Stimulated activated CD8-positive, alpha-beta memory T cell treated with anti-CD3 and anti-CD28 coated beads, Interleukin-15, amount 100 ng/mL, for 1 hour (primary cell): ENCODE measurements around the gene OXA1L.
"Not testable (repeated sequence)": the region's sequence is repeated elsewhere in the genome, so short reads cannot be mapped to it uniquely, and the experiment has no call there.

Experiments used
- DNase-seq: peaks from one replicate; pipeline ENCODE4 v3.0.0-alpha.2; 2020; ENCODE audit warnings: low read depth

OXA1L gene

GRCh38 chr14:22769369-22769768 lies 2.9 kb downstream of the OXA1L start:
- no peak for DNase-seq

GRCh38 chr14:22770481-22771187 lies 4.1 kb downstream of the OXA1L start:
- DNase-seq, result no peak

GRCh38 chr14:22772725-22773124 lies 6.2 kb downstream of the OXA1L start:
- no peak for DNase-seq

GRCh38 chr14:22773162-22774010 lies 6.9 kb downstream of the OXA1L start:
- DNase-seq, result no peak

GRCh38 chr14:22774011-22774706 lies 7.7 kb downstream of the OXA1L start:
- DNase-seq, result no peak

- no peak for DNase-seq
Observed at GRCh38 chr14:22776215-22776614, 9.7 kb downstream of the OXA1L start.

GRCh38 chr14:22776849-22777248 lies 10.4 kb downstream of the OXA1L start:
- not testable (repeated sequence) for DNase-seq

GRCh38 chr14:22778084-22778483 lies 11.6 kb downstream of the OXA1L start:
- DNase-seq, result no peak

GRCh38 chr14:22780105-22780679 lies 13.7 kb downstream of the OXA1L start:
- no peak for DNase-seq

GRCh38 chr14:22780941-22781300 lies 14.4 kb downstream of the OXA1L start:
- DNase-seq, result no peak

- no peak for DNase-seq
Observed at GRCh38 chr14:22781301-22781991, 15.0 kb downstream of the OXA1L start.

GRCh38 chr14:22786685-22787084 lies 20.2 kb downstream of the OXA1L start:
- no peak for DNase-seq

- no peak for DNase-seq
Observed at GRCh38 chr14:22791301-22791700, 24.8 kb downstream of the OXA1L start.

- DNase-seq, result no peak
Observed at GRCh38 chr14:22792158-22792557, 25.7 kb downstream of the OXA1L start.

GRCh38 chr14:22793550-22793949 lies 27.1 kb downstream of the OXA1L start:
- not testable (repeated sequence) for DNase-seq

GRCh38 chr14:22793976-22794375 lies 27.5 kb downstream of the OXA1L start:
- no peak for DNase-seq

- no peak for DNase-seq
Observed at GRCh38 chr14:22794551-22794951, 28.1 kb downstream of the OXA1L start.

- DNase-seq, result no peak
Observed at GRCh38 chr14:22796087-22796707, 29.7 kb downstream of the OXA1L start.

- DNase-seq, result no peak
Observed at GRCh38 chr14:22797017-22797917, 30.8 kb downstream of the OXA1L start.

GRCh38 chr14:22798528-22798927 lies 32.0 kb downstream of the OXA1L start:
- no peak for DNase-seq
